HG03469 (cell line): Measurements from ENCODE around the gene IL22RA1.

ENCODE experiments used
- ATAC-seq: cut with Tn5 transposase; IDR thresholded peaks from one replicate; pipeline ENCODE4 v1.9.1; 2021; ENCODE audit warnings: mild to moderate bottlenecking, moderate library complexity, moderate number of reproducible peaks; ENCODE audit not compliant: unreplicated experiment

IL22RA1 gene

DNA sequence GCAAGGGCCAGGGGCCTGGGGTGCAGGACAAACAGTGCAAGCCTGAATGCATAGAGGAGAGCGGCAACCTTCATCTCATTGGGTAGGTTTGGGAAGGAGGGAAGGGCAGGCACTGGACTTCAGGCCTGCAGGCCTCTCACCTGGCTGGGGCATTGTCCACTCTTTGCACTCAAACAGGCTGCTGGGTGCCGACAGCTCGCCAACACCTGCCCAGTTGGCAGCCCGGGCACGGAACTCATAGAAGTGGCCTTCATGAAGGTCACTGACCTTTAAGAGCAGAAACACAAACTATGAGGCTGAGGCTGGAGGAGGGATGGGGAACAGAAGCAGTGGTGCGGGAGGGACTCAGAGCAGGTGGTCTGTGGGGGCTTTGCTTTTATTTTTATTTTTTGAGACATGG, 61.8 kb downstream of the IL22RA1 start:
- no peak for ATAC-seq

DNA sequence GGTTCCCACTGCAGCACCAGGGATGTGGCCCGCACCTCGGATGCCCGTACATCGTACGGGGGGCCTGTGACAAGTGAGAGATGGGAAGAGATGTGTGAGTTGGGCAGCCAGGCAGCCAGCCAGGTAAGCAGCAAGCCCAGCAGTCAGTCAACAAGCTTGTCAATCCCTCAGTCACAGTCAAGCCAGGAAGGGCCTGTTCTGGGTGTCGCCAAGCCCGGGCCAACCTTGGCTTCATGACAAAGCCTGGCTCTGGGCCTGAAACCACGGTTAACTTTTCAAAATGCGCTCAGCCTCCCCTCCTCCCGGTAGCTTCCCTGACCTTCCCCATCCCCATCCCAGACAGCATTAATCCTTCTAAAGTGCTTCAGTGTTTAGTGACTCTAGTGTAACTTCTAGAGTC, 62.8 kb downstream of the IL22RA1 start:
- no peak for ATAC-seq

DNA sequence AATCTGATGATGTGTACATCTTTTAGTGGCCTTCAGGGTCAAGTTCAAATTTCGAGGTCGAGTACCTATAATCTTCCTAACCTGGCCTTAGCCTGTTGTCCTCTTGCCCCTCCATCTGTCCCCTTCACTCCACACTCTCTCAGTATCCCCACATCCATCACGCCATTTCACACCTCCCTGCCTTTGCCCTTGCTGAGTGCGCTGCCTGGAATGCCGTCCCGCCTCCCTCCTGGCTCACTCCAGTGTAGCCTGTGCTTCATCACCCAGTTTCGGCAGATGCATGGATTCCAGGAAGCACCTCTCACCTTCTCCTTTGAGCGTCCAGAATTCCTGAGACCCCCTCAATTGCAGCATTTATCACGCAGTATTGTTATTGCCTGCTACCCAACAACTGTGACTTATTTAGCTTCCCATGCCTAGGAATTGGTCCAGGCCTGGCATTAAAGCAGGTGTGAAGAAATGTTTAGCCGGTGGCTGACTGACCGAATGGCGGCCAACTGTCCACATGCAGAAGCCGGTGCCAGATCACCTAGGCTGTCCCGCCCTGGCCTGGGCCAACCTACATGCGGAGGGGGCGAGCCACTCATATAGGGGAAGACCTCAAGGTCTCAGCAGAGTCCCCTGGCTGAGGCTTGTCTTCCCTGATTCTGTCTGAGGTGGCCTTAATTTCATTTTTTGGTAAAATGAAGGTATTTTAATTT, 65.5 kb downstream of the IL22RA1 start:
- ATAC-seq = no peak

DNA sequence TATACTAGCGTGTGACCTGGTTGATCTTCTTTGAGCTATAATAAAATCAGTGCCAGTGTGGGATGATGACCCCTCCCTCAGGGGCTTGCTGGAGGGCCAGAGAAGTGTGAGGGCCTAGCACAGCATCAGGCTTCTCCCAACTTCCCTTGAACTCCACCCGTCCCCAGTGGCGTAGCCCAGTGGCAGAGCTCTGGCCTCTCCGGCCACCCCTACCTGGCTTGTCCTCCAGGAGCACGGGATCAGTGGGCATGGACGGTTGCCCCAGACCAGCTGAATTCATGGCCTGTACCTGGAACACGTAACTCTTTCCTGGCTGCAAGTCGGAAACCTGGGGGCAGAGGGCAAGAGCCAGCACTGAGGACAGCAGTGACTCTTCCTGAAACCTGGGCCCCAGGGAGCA, 67.0 kb downstream of the IL22RA1 start:
- ATAC-seq = no peak

DNA sequence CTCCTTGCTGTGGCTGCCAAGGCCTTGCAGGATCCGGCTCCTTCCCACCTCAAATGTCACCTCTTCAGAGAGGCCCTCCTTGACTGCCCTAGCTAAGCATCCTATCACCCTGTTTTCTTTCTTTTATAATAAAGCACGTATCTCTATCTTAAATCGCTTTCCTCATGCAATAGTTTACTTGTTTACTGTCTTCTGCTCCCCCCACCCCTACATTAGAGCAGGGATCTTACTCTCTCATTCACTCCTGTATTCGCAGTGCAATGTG, 67.4 kb downstream of the IL22RA1 start:
- ATAC-seq = no peak

DNA sequence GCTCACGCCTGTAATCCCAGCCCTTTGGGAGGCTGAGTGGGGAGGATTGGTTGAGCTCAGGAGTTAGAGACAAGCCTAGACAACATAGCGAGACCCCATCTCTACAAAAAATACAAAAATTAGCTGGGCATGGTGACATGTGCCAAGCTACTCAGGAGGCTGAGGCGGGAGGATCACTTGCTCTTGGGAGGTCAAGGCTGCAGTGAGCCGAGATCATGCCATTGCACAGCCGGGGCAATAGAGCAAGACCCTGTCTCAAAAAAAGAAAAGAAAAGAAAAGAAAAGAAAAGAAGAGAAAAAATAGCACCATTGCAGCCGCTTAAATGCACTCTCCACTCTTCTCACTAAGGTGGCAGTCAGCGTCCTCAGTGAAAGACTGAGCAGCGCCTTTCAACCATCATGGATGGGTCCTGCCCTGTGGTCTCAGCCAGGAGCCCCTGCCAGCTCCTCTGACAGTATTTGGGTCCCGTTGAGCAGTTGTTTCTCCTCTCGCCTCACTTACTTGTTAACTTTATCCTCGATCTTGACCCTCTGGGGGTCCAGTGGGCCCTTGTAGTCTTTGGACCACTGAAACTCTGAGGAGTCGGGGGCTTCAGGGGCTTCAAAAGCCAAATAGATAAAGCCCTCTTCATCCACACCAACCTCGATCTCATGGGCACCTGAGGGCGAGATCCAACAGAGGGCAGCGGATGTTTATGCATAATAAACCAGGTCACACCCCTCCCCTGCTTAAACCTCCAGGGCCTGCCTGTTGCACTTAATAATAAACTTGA, 67.9 kb downstream of the IL22RA1 start:
- no peak for ATAC-seq

DNA sequence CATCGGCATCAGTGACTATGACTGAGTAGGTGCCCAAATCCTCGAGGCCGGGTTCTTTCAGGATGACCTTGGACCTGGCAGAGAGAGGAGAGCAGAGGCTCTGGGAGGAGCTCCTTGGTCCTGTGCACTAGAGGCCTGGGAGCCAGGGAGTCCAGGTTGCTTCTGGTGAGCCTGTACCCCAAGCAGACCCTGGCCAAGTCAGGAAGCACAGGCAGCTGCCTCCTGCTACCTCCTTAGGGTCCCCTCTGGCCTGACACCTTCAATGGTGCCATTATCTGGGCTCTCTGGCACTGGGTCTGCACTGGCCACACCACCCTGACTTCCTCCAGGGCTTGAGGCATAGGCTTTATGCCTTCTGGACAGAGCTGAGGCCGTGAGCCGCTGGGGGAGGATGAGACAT, 68.7 kb downstream of the IL22RA1 start:
- ATAC-seq = no peak

DNA sequence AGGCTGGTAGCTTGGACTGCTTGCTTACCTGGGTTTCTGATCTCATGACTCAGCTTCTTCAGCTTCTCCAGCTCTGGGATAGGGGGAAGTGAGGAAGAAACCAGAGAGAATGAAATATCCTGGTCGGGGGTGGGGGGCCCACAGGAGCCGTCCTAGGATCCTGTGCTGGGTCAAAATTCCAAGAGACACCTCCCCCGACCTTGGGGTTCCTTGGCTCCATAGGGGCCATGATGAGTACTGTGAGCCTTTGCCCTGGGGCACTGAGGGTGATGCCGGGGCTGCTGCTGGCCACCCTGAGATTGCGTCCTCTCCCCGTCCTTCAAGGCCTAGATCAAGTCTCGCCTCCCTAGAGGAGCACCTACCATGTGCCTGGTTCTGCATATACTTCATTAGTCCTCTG, 71.0 kb downstream of the IL22RA1 start:
- ATAC-seq = no peak

DNA sequence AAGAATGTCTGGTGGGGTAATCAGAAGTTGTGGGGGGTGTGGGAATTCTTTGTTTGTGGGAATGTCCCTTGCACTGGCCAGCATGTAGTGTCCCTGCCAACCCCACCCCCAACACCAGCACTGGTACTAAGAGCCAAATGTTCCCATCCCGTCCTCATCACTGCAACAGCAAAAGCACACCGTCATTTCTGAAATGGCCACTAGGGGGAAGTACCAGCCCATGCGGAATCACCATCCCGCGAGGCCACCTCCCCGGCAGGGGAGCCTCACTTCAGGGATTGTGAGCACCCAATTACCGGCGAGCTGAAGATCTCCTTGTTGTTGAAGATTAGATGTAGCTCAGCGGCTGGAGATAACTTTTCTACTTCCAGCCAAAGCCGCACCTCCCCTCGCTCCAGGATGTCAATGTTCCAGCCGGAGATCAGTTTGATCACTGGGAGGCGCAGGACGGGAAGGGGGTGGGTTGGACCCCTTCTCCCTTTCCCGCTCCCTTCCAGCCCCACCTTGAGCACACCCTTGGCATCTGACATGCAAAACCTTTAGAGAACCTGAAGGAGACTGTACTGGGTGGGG, 72.0 kb downstream of the IL22RA1 start:
- ATAC-seq = no peak

DNA sequence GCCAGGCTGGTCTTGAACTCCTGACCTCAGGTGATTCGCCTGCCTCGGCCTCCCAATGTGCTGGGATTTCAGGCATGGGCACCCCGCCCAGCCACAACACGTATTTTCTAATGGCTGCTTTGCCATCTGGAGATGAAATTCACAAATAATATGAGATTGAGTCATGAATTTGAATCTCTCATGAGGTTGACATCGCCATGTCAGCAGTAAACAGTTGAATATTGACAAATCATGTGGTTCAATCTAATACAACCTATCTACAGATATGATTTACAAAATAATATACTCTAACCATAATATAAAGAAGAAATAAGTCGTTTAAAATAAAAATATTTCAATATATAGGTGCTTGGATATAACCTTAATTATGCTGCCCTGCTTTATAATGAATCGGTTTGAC, 73.1 kb downstream of the IL22RA1 start:
- ATAC-seq = no peak
